Adrenal gland (tissue), 12 donors: ENCODE results near the gene FAM13B. TPM values are rescaled to one million over a fixed set of nuclear protein-coding genes. Genes with fewer than 3 reads are reported as not detected.
A peak's percentile ranks its signal among the peaks of the same experiment; 100 is the strongest.
"Not testable (repeated sequence)": the region's sequence is repeated elsewhere in the genome, so short reads cannot be mapped to it uniquely, and the experiment has no call there.

Experiments
- DNase-seq, 7 donors: peaks; one replicate each; pipeline ENCODE4 v3.0.0-alpha.2; 2019 to 2020
- H3K27ac ChIP-seq, 5 donors: fragments of 200-600 bp; sonication (generic) in 4 of 5; 1 replicate in 3 of 5; 2 replicates in 2 of 5; pipeline versions ENCODE4 v1.5.1 to v1.8.0; 2016 to 2020; ENCODE audit warnings: mild to moderate bottlenecking in 1 of 5
- H3K27me3 ChIP-seq: fragments of 200-600 bp; 2 replicates; pipeline ENCODE4 v1.8.0; 2021
- H3K36me3 ChIP-seq, 2 donors: fragments of 200-600 bp; replicated peaks in 1 of 2; 1 replicate in 1 of 2; 2 replicates in 1 of 2; pipeline versions ENCODE4 v1.5.1 to v1.8.0; 2018 to 2022
- H3K4me1 ChIP-seq, 2 donors: fragments of 200-600 bp; replicated peaks in 1 of 2; 1 replicate in 1 of 2; 2 replicates in 1 of 2; pipeline versions ENCODE4 v1.5.1 to v1.8.0; 2018 to 2021
- H3K4me3 ChIP-seq, 4 donors: fragments of 200-600 bp; sonication (generic) in 3 of 4; one replicate each; pipeline ENCODE4 v1.5.1; 2016 to 2018
- H3K9me3 ChIP-seq, 3 donors: fragments of 200-600 bp; sonication (generic) in 1 of 3; replicated peaks in 1 of 3; 1 replicate in 2 of 3; 2 replicates in 1 of 3; pipeline versions ENCODE4 v1.5.1 to v1.8.0; 2016 to 2021
- POLR2A ChIP-seq, 2 donors: fragments of 450-650 bp; IDR thresholded peaks; one replicate each; pipeline ENCODE4 v1.6.1; 2017; ENCODE audit warnings: antibody characterized with exemption in 2 of 2, mild to moderate bottlenecking in 2 of 2, moderate library complexity in 1 of 2
- WGBS, 4 donors: extraction: QIAGEN DNeasy Blood & Tissue Kit in 2 of 4; methylation state at CpG; one replicate each; pipeline versions ENCODE4 v1.1.5 to v1.1.7; 2013 to 2017; 5-methylcytosine and 5-hydroxymethylcytosine counted together
- intact Hi-C, 2 donors: fragments of 100-400 bp; cut with DNase I; formaldehyde crosslinking; loops; one replicate each; pipeline versions ENCODE4 v1.14.1 to v1.15.0; 2022 to 2023
- polyA plus RNA-seq, 3 donors: library from polyadenylated mRNA; stranded (reverse); fragments of 200-250 nt in 2 of 3; fragments of 350-450 nt in 1 of 3; fragmentation: Illumina TruSeq in 1 of 3; extraction: RNeasy Lipid Tissue Mini Kit (QIAGEN cat#74804) in 1 of 3; gene quantifications; one replicate each; pipeline ENCODE4 v1.2.3, GENCODE V29; 2013 to 2014
- total RNA-seq, 9 donors: library from RNA; depleted of rRNA in 4 of 9; stranded (reverse); fragments of >200 nt in 4 of 9; fragments of 120-200 nt in 1 of 9; fragmentation: NEBNext Ultra II Directional in 1 of 9; extraction: Animal tissue kit (Norgen Biotek cat#: 25700) in 1 of 9; gene quantifications; one replicate each; pipeline versions ENCODE4 v1.1.0 to v1.2.4, GENCODE V29; 2013 to 2023
- TF ChIP-seq, protein P1 (sequence below), 6 experiments: fragments of 450-650 bp in 4 of 6; fragments of 200-600 bp in 2 of 6; sonication (generic) in 1 of 6; IDR thresholded peaks; 1 replicate in 5 of 6; 2 replicates in 1 of 6; pipeline versions ENCODE4 v1.5.1 to v1.8.0; 2016 to 2021; ENCODE audit warnings: antibody characterized with exemption in 6 of 6, mild to moderate bottlenecking in 2 of 6, moderate library complexity in 1 of 6
- donor health status: healthy with polysubstance abuse.
- donor health status: Bipolar disorder and iron deficiency.
- donor health status: DM: yes; HTN: yes; CAD: no.
- donor health status: DM: no; HTN: no; CAD: no.
- donor health status: DM: no; HTN: no; CAD: no.
- donor health status: DM: yes; HTN: yes; CAD: no.

The FAM13B gene
- total and polyA plus RNA-seq, 12 donors: 26.5 to 208 (median 58.5) TPM

- WGBS, 4 donors: 64 to 66% (median 65%) methylated on average over 9 of the region's 9 CpGs
- no peak for TF ChIP-seq POLR2A (IDR thresholded peaks at IDR 0.05)
- TF ChIP-seq, protein P1, sequence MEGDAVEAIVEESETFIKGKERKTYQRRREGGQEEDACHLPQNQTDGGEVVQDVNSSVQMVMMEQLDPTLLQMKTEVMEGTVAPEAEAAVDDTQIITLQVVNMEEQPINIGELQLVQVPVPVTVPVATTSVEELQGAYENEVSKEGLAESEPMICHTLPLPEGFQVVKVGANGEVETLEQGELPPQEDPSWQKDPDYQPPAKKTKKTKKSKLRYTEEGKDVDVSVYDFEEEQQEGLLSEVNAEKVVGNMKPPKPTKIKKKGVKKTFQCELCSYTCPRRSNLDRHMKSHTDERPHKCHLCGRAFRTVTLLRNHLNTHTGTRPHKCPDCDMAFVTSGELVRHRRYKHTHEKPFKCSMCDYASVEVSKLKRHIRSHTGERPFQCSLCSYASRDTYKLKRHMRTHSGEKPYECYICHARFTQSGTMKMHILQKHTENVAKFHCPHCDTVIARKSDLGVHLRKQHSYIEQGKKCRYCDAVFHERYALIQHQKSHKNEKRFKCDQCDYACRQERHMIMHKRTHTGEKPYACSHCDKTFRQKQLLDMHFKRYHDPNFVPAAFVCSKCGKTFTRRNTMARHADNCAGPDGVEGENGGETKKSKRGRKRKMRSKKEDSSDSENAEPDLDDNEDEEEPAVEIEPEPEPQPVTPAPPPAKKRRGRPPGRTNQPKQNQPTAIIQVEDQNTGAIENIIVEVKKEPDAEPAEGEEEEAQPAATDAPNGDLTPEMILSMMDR (IDR thresholded peaks at IDR 0.05): no peak
- Histone ChIP-seq H3K27me3 (no peaks in the 10 kb centered on the region), H3K36me3 (peaks cover 0 to 50% of the 10 kb centered on the region in 2 donors), H3K27ac (peak overlapping the region in 4 of 5 donors; percentile 23 to 61 (median 38)), H3K4me1 (peaks cover 0 to 23% of the 10 kb centered on the region in 2 donors), H3K9me3 (no peaks in the 10 kb centered on the region), H3K4me3 (no peak overlapping the region)
- intact Hi-C loops: no loop called here
- DNase-seq: peak in 6 of 7 donors; percentile 30 to 64 (median 53)
Observed at GRCh38 chr5:137954131-137954879, 78.6 kb downstream of the FAM13B start.

DNA sequence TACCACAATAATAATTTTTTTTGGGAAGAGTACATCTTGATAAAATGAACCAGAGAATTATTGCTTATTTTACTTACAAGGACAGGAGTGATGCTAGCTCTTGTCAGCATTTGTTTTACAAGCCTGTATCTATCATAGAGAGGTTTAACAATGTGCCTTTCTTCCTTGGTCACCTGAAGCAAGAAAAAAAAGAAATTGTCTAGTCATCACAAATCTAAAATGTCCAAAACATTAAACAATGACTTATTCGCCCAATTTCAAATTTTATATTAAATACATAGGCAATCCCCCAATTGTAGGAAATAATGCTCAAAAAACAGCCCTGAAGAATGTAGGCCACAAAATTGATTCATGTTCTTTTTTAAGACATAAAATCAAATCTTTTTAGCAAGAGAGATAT lies 87.1 kb downstream of the FAM13B start:
- Histone ChIP-seq H3K4me3 (no peak overlapping the region), H3K4me1 (peaks cover 0 to 10% of the 10 kb centered on the region in 2 donors), H3K36me3 (peaks cover 0 to 82% of the 10 kb centered on the region in 2 donors), H3K9me3 (no peaks in the 10 kb centered on the region), H3K27me3 (no peaks in the 10 kb centered on the region), H3K27ac (no peak overlapping the region)
- 90 to 97% (median 96%) methylated on average over 1 of the region's 1 CpG for WGBS, 4 donors
- TF ChIP-seq, protein P1 (IDR thresholded peaks at IDR 0.05): no peak
- no peak for TF ChIP-seq POLR2A (IDR thresholded peaks at IDR 0.05)
- DNase-seq: no peak
- intact Hi-C loops: no loop called here

GRCh38 chr5:137944280-137944679 lies 88.6 kb downstream of the FAM13B start:
- H3K36me3 ChIP-seq: peaks cover 0 to 90% of the 10 kb centered on the region in 2 donors
- DNase-seq, H3K27ac ChIP-seq, intact Hi-C loops, H3K27me3 ChIP-seq, H3K9me3 ChIP-seq, H3K4me3 ChIP-seq, H3K4me1 ChIP-seq: not testable (repeated sequence)
- 95 to 100% (median 96%) methylated on average over 4 of the region's 4 CpGs for WGBS, 4 donors

- Histone ChIP-seq H3K4me3 (no peak overlapping the region), H3K4me1 (no peaks in the 10 kb centered on the region), H3K36me3 (peaks cover 0 to 65% of the 10 kb centered on the region in 2 donors), H3K27me3 (no peaks in the 10 kb centered on the region), H3K27ac (no peak overlapping the region), H3K9me3 (no peaks in the 10 kb centered on the region)
- DNase-seq: no peak
- no peak for TF ChIP-seq POLR2A (IDR thresholded peaks at IDR 0.05)
- TF ChIP-seq, protein P1 (IDR thresholded peaks at IDR 0.05): no peak
- intact Hi-C loops: loop anchor here in 1 of 2 donors (5.0 kb wide), 1 partner anchor 157 kb away; no protein-coding TSS in a partner anchor
- WGBS, 4 donors: 81 to 84% (median 82%) methylated on average over 7 of the region's 7 CpGs
Observed at GRCh38 chr5:137939331-137939730, 93.5 kb downstream of the FAM13B start.
